ENCODE measurements around the gene WBP2.

DNA sequence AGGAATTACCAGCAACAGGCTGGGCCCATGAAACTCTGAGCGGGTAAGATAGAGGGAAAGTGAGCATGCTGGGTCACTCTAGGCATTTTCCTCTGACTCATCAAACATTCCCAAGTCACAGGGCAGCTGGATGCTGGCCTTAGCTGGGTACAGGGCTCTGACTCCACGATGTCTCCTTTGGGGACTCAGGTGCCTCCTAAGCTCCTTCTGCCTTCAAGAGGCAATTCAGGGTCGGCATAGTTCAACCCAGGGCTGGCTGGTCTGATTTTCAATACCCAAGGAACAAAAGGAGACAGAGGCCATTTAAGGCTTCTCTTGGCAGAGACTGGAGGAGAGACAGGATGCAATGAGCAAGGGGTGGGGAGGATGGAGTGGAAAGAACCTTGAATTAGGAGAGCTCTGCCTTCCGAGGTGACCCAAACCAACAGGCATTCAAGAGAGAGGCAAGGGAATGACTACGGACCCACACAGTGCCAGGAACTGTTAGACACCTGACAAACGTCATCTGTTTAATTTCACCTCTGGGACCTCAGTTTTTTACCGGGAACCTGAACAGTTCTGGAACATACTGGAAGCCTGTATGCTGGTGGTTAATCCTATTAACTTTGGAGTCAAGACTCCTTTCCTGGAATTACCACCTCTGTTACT is 910 bp downstream of the WBP2 start:
- no peak for TF ChIP-seq POLR2A (IDR thresholded peaks at IDR 0.05)
- TF ChIP-seq, protein P1, sequence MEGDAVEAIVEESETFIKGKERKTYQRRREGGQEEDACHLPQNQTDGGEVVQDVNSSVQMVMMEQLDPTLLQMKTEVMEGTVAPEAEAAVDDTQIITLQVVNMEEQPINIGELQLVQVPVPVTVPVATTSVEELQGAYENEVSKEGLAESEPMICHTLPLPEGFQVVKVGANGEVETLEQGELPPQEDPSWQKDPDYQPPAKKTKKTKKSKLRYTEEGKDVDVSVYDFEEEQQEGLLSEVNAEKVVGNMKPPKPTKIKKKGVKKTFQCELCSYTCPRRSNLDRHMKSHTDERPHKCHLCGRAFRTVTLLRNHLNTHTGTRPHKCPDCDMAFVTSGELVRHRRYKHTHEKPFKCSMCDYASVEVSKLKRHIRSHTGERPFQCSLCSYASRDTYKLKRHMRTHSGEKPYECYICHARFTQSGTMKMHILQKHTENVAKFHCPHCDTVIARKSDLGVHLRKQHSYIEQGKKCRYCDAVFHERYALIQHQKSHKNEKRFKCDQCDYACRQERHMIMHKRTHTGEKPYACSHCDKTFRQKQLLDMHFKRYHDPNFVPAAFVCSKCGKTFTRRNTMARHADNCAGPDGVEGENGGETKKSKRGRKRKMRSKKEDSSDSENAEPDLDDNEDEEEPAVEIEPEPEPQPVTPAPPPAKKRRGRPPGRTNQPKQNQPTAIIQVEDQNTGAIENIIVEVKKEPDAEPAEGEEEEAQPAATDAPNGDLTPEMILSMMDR (IDR thresholded peaks at IDR 0.05 in 8 of 11, conservative IDR thresholded peaks at IDR 0.05 in 3 of 11): peak in 1 of 11 experiments; percentile 12

All from spleen (tissue), 7 donors.